GM12865 (cell line): ENCODE data around the gene IQGAP2.
A peak's percentile ranks its signal among the peaks of the same experiment; 100 is the strongest.

Experiments
- DNase-seq: peaks from one replicate; pipeline ENCODE4 v3.0.0; 2010; ENCODE audit warnings: low read depth
- H3K4me3 ChIP-seq: 2 replicates; pipeline ENCODE4 v1.5.1; 2011; ENCODE audit warnings: mild to moderate bottlenecking, low read depth, low read length, control low read depth
- TF ChIP-seq, protein P1 (sequence below): IDR thresholded peaks from 2 replicates; pipeline ENCODE4 v1.5.1; 2011; ENCODE audit warnings: low read length, control low read depth, low read depth, inconsistent platforms; ENCODE audit not compliant: insufficient read depth; ENCODE audit errors: missing control alignments

IQGAP2 gene

DNA sequence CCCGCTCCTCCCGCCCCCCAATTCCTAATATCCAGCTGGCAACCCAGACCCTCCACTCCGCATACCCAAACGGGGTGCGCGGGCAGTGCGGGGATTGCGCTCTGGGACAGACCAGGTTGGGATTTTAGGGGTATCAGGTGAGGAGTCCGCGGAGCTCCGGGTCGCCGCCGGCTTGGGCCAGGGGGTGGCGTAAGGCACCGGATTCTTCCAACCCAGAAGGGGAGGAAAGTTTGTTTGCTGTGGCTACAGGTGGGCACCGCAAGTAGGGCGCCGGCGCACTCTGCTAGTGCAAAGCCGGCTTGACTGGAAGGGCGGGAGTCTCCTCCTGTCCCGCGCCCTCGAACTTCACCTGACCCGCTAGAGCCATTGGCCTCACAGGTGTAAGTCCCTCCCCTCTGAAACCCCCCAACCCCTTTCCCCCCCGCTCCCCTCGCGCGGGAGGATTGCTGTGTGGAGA lies 709 bp downstream of the IQGAP2 start:
- DNase-seq = peak; percentile 72
- TF ChIP-seq, protein P1, sequence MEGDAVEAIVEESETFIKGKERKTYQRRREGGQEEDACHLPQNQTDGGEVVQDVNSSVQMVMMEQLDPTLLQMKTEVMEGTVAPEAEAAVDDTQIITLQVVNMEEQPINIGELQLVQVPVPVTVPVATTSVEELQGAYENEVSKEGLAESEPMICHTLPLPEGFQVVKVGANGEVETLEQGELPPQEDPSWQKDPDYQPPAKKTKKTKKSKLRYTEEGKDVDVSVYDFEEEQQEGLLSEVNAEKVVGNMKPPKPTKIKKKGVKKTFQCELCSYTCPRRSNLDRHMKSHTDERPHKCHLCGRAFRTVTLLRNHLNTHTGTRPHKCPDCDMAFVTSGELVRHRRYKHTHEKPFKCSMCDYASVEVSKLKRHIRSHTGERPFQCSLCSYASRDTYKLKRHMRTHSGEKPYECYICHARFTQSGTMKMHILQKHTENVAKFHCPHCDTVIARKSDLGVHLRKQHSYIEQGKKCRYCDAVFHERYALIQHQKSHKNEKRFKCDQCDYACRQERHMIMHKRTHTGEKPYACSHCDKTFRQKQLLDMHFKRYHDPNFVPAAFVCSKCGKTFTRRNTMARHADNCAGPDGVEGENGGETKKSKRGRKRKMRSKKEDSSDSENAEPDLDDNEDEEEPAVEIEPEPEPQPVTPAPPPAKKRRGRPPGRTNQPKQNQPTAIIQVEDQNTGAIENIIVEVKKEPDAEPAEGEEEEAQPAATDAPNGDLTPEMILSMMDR = peak; percentile 55
- H3K4me3 ChIP-seq = peak overlapping the region; percentile 64

DNA sequence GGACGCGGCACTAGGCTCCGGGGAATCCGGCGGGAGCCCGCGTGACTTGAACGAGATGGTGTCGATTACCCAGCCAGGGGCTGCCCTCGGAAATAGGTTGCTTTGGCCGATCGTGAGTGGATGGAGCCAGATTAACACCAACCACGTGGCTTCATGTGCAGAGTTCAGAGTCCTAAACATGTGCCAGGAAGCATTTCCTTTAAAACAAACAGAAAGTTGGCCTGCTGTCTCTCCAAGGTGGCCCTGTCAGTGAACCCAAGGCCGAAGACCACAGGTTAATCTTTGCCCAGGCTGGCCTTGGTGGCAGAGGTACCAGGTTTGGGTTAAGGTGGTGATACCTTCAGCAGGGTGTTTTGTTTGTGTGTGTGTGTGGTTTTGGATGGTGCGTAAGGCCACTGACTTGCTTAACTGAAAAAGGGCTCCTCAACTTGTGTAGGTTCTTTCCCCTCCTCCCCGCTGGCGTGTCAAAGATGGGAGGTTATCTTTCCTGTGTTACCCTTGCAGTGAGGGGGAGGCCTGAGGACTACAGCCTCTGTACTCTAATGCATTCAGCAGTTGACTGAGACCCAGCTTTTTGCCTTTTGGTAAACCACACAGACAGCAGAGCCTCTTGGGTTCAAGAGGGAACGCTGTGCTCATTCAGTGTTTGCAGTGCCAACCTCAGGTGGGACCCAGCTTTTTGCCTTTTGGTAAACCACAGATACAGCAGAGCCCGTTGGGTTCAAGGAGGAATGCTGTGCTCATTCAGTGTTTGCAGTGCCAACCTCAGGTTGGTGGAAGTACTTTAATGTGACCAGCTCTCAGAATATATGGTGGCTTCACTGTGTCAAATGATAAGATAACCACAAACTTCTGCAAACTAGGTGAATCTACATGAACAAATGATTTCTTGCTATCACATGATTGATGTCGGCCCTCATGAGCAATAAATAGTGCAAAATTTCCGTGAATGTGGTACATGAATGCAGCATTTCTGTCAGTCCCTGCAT lies 1.4 kb downstream of the IQGAP2 start:
- DNase-seq = peak; percentile 54
- H3K4me3 ChIP-seq = peak overlapping the region; percentile 64
- TF ChIP-seq, protein P1 = no peak

DNA sequence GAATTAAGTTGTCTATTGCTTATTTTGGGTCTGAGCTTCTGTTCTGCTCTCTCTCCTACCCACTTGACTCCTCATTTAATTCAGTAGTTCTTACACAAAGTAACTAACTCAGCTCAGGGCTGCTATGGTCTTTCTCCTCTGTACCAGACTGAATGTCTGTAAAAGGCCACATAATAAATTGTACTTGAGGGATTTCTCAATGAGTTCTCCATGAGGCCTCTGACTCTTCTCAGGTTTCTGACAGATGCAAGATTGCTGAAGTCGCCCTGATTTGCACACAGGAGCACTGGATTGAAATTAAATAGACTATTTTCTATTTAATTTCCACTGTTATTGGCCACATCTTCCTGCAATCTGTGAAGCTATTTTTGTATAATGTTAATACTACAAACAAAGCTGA lies 2.9 kb downstream of the IQGAP2 start:
- DNase-seq = peak; percentile 7
- TF ChIP-seq, protein P1 = no peak
- no peak overlapping the region for H3K4me3 ChIP-seq

DNA sequence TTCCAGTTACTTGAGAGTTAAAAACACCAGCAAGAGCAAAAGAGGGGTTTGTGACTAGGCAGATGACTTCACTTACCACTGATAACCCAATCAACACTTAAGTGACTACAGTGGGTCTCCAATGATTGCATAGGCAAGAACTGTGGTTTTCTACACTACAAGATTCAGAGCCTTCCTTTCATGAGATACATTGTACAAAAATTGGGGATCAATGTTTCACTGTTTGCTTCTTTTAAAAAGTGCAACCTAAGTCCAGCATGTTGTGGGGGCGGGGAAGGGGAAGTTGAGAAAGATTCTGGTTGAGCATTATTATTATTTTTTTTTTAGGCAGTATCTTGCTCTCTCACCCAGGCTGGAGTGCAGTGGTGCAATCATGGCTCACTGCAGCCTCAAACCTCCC lies 3.6 kb downstream of the IQGAP2 start:
- no peak for DNase-seq
- TF ChIP-seq, protein P1 = no peak
- no peak overlapping the region for H3K4me3 ChIP-seq

DNA sequence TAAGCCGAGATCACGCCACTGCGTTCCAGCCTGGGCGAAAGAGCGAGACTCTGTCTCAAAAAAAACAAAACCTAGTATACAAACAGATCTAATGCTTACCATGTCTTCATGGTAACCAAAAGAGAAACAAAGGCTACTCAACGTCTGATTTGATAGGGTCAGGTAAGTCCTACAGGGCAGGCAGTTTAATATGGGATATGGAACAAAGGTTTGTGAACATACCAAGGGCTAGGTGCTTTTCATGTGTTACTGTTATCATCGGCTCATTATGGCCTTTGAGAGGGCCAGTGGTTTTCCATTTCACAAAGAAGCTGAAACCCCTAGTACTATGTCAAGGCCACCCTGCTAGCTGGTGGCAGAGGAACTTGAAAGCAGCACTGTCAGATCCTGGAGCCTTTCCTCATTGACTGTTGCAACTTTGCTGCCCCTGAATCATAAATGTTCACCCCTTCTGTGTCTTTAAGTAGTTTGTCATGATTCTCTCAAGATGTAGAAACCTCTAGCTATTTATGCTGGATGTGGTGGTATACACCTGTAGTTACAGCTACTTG lies 5.1 kb downstream of the IQGAP2 start:
- TF ChIP-seq, protein P1 = no peak
- DNase-seq = no peak
- no peak overlapping the region for H3K4me3 ChIP-seq

DNA sequence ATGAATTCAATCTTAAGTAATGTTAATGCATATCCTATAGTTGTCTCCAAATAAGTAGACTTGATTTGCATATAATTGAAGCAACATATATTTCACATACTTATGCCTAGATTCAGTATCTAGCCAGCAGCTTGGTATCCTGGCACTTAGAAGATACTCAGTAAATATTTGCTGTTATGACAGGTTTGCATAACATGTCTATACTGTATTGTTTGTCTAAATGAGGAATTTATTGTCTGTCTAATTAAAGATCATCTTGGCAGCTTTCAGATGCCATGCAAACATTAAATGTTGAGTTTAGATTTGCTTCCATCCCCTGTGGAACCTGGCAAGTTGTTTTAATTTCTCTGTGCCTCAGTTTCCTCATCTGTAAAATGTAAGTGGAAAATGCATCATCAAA lies 9.4 kb downstream of the IQGAP2 start:
- TF ChIP-seq, protein P1 = no peak
- no peak for DNase-seq

More for the DNA sequence above, 9.4 kb downstream of the IQGAP2 start:
- no peak overlapping the region for H3K4me3 ChIP-seq
